Neural progenitor cell (in vitro differentiated cells): ENCODE data around the gene MFN1.
"Not testable (repeated sequence)": the region's sequence is repeated elsewhere in the genome, so short reads cannot be mapped to it uniquely, and the experiment has no call there.

Source experiments
- EZH2 ChIP-seq: fragments of 200-600 bp; sonication (generic); IDR thresholded peaks from 2 replicates; pipeline ENCODE4 v1.6.1; 2017; ENCODE audit warnings: antibody characterized with exemption, mild to moderate bottlenecking, moderate library complexity
- EZH2phosphoT487 ChIP-seq: fragments of 200-600 bp; sonication (generic); IDR thresholded peaks from 2 replicates; pipeline ENCODE4 v1.6.1; 2017; ENCODE audit warnings: antibody characterized with exemption
- TF ChIP-seq, protein P1 (sequence below): fragments of 200-600 bp; sonication (generic); IDR thresholded peaks from 2 replicates; pipeline ENCODE4 v1.5.1; 2017; ENCODE audit warnings: antibody characterized with exemption, mild to moderate bottlenecking

GRCh38 chr3:179307362-179307761 is 40.1 kb upstream of the MFN1 start:
- not testable (repeated sequence) for TF ChIP-seq EZH2phosphoT487, EZH2
- TF ChIP-seq, protein P1, sequence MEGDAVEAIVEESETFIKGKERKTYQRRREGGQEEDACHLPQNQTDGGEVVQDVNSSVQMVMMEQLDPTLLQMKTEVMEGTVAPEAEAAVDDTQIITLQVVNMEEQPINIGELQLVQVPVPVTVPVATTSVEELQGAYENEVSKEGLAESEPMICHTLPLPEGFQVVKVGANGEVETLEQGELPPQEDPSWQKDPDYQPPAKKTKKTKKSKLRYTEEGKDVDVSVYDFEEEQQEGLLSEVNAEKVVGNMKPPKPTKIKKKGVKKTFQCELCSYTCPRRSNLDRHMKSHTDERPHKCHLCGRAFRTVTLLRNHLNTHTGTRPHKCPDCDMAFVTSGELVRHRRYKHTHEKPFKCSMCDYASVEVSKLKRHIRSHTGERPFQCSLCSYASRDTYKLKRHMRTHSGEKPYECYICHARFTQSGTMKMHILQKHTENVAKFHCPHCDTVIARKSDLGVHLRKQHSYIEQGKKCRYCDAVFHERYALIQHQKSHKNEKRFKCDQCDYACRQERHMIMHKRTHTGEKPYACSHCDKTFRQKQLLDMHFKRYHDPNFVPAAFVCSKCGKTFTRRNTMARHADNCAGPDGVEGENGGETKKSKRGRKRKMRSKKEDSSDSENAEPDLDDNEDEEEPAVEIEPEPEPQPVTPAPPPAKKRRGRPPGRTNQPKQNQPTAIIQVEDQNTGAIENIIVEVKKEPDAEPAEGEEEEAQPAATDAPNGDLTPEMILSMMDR: not testable (repeated sequence)
